ELR (cell line): ENCODE measurements around the gene CLEC4G.
"Not testable (repeated sequence)": the region's sequence is repeated elsewhere in the genome, so short reads cannot be mapped to it uniquely, and the experiment has no call there.

Experiments
- DNase-seq: peaks from one replicate; pipeline ENCODE4 v3.0.0-alpha.2; 2015; ENCODE audit warnings: low read depth

CLEC4G gene

DNA sequence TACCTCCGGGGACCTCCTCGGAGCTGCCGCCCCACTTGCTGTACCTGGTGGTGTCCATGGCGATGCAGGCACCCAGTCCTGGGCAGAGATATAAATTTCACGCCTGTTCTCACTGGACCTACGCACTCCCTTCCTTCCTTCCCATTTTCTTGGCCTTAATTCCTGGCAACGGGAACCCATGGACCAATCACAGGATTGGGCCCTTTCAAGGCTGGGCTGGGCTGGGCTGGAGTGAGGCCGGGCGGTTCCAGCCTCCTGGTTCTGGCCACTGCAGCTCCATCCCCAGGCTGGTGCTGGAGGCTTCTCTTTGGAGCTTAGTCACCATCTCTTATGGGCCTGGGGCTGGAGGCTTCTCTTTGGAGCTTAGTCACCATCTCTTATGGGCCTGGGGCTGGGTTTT lies at the start of gene CLEC4G:
Gene CLEC4G (minus strand): TSS at position 66 of the 400 bp plus-strand sequence. CDS start 8 bp downstream, at position 58.
- no peak for DNase-seq

DNA sequence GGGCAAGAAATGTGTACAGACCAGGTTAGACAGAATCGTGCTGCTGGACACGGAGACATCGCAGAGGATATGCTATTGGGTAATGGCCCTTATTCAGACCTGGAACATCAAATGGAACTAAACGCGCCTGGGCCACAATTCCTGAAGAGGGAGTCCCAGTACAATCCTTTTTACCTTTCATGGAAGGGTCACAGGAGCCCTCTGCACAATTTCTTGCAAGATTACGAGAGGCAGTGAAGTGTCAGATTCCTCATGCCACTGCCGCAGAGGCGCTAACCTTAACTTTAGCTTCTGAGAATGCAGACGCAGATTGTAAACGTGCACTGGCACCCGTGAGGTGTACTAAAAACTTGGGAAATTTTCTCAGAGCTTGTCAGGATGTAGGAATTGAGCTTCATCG lies 49.2 kb upstream of the CLEC4G start:
- peak; percentile 31 for DNase-seq

DNA sequence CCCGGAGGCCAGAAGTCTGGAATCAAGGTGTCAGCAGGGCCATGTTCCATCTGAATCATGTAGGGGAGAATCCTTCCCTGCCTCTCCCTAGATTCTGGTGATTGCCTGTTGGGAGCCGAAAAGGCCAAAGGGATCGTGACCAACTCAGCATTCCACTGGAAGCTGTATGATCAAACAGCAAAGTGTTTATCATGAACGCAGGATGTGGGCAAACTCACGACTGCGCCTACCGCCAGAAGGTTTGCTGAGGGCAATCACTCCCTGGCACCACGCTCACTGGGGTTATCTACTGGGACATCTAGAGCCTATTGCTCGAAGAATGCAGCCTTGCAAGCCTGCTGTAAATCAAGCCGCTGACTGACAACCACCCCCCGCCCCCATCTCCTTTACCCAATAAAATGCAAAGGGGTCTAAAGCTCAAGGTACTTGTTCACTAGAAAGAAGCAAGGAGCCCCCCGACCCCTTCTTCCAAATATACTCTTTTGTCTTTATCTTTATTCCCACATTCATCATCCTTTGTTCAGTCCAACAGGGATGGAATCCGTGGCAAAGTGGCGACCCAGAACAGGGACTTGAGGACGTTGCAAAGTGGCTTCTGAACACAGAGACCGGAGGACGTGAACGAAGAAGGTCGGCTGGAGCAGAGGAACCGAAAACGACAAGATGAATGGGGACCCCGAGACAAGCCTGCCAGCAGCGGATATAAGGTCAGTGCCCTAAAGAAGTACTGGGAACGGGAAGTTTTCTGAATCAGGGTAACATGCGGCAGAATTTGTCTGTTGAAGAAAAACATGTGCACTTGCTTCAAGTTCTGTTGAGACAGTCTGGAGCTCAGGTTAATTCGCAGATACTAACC lies 47.9 kb upstream of the CLEC4G start:
- DNase-seq, result no peak

- no peak for DNase-seq
Observed at GRCh38 chr19:7778081-7778480, 46.2 kb upstream of the CLEC4G start.

DNA sequence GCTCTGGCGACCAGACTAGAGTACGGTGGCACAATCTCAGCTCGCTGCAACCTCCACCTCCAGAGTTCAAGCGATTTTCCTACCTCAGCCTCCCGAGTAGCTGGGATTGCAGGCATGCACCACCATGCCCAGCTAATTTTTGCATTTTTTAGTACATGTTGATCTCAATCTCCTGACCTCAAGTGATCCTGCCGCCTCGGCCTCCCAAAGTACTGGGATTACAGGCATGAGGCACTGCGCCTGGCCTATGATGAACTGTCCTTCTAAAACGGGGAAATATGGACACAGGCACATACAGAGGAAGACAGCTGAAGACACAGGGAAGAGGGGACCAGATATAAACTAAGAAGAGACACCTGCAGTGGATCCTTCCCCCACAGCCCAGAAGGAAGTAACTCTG lies 43.9 kb upstream of the CLEC4G start:
- no peak for DNase-seq

- no peak for DNase-seq
Observed at GRCh38 chr19:7773841-7774240, 41.9 kb upstream of the CLEC4G start.

DNA sequence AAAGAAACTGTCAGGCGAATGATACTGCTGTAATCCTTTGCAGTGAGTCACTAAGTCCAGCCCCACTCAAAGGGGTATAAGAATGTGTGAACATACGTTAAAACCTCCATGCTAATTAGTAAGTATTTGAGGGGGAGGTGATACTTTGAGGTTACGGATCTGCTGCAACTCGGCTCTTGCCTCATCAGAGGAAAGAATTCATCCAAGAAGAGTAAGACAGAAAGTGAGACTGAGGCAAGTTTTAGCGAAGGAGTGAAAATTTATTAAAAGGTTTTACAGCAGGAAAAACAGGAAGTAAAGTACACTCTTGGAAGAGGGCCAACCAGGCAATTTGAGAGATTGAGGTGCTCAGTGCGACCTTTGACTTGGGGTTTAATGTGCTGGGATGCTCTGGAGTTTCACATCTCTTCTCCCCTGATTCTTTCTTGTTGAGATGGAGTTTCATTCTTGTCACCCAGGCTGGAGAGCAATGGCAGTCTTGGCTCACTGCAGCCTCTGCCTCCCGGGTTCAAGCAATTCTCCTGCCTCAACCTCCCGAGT lies 40.9 kb upstream of the CLEC4G start:
- DNase-seq, result peak; percentile 33

DNA sequence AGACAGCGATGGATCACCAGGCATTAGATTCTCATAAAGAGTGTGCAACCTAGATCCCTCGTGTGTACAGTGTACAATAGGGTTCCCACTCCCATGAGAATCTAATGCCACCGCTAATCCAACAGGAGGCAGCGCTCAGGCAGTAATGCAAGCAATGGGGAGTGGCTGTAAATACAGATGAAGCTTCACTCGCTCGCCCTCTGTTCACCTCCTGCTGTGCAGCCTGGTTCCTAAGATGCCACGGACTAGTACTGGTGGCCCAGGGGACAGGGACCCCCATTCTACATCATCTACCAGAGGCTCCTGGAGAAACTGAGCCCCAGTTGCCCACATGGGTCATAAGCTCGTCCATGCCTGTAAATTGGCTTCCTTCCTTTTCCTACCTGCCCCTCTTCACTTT lies 39.2 kb upstream of the CLEC4G start:
- DNase-seq, result no peak

DNA sequence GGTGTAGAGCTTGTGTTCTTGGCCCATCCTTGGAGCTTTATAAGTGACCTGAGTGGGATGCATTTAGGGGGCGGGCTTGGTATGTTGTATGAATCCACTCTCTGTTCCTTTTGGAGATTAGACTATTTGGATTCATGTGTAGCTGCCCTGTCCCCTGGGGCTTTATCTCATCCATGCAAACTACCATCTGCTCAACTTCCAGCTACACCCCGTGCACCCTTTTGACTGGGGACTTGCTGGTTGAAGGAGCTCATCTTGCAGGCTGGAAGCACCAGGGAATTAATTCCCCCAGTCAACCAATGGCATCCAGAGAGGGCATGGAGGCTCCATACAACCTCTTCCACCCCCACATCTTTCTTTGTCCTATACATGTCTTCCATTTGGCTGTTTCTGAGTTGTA lies 37.3 kb upstream of the CLEC4G start:
- no peak for DNase-seq

GRCh38 chr19:7767487-7767886 lies 35.6 kb upstream of the CLEC4G start:
- no peak for DNase-seq

DNA sequence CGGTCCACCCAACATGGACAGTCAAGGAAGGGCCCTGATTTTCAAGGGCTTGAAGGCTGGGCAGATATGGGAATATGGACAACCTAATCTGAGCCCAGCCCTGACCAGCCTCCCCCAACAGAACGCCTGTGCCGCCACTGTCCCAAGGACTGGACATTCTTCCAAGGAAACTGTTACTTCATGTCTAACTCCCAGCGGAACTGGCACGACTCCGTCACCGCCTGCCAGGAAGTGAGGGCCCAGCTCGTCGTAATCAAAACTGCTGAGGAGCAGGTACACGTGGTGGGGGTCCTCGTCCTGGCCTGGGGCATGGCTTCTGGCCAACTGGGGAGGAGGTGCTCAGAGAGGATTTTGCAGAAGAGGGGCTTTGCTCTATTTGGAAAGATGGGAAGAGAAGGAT lies 34.6 kb upstream of the CLEC4G start:
- DNase-seq, result no peak

DNA sequence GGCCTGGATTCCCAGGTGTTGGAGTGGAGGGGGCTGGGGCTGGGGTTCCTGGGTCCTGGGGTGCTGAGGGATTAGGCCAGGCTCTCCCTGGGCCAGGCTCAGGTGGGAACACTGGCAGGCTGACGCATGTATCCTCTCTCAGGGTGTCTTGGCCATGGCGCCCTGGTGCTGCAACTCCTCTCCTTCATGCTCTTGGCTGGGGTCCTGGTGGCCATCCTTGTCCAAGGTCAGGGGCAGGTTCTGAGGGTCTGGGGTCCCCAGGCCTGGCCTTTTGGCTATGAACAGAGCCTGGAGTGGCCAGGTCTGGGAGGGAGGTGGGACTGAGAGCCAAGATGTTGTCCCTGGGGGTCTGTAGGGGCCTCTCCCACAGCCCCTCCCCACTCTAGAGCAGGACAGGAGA lies 33.1 kb upstream of the CLEC4G start:
- not testable (repeated sequence) for DNase-seq

DNA sequence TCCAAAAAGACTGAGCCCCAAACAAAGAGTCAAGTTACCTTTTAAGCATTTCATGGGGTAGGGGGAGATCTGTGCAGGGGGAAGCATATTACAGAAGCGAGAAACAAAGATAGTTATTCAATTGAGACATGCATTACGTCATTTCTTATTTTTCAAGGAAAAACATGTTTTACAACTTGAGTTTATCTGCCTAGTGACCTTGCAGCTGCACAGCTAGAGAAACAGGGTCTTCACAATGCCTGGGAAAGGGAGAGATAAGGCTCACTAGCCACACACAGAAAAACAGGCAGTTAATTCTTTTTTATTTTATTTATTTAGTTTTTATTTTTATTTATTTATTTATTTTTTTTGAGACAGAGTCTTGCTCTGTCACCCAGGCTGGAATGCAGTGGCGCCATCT lies 32.2 kb upstream of the CLEC4G start:
- not testable (repeated sequence) for DNase-seq

- no peak for DNase-seq
Observed at GRCh38 chr19:7763696-7764095, 31.8 kb upstream of the CLEC4G start.

GRCh38 chr19:7762719-7763293 lies 30.9 kb upstream of the CLEC4G start, which contains the start of gene CLEC4M:
CLEC4M (plus strand) TSS chr19:7763243; CDS start chr19:7763267, 24 bp downstream.
- DNase-seq, result no peak

DNA sequence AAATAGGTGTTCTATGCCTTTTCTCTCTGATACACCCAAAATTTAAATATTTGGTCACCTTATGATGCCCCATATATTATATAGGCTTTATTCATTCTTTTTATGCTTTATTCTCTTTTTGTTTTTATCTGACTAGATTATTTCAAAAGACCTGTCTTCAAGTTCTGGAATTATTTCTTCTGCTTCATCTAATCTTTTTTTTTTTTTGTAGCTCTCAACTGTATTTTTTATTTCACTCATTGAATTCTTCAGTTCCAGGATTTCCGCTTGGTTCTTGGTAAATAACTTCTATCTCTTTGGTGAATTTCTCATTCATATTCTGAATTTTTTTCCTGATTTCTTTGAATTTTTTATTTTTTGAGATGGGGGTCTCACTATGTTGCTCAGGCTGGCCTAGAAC lies 27.2 kb upstream of the CLEC4G start:
- DNase-seq, result no peak

GRCh38 chr19:7757358-7757757 lies 25.4 kb upstream of the CLEC4G start:
- DNase-seq, result no peak

- no peak for DNase-seq
Observed at GRCh38 chr19:7756258-7756657, 24.3 kb upstream of the CLEC4G start.

DNA sequence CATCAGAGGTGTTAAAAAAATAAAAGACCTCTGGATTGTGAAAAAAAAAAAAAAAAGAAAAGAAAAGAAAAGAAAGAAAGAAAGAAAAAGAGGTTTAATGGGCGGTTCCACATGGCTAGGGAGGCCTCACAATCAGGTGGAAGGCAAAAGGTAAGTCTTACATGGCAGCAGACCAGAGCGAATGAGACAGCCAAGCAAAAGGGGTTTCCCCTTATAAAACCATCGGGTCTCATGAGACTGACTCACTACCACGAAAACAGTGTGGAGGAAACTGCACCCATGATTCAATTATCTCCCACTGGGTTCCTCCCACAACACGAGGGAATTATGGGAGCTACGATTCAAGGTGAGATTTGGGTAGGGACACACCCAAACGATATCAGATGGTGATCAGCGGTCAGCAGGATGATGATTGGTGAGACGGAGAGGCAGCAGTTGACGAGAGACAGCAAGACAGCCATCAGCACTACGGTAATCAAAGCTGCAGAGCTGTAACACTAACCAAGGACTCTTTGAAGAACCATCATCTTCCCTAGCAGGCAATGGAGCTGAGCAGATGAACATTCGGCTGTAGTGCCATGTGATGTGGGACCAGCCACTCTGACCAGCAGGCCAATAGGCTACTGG lies 19.4 kb upstream of the CLEC4G start:
- DNase-seq, result peak; percentile 39

DNA sequence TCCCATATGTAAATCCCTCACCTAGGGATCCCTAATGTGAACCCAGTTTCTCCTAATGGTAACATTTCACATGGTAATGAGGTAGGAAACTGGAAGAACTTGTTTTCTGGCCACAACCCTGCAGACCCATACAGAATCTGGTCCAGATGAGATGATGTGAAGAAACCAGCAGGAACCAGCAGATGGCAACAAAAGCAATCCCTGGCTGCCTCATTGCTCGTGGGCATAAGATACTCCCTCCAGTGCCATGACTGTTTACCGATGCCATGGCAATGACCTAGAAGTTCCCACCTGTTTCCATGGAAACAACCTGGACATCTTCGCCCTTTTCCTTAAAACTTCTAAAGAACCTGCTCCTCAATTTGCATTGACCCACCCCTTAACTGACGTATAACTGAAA lies 16.8 kb upstream of the CLEC4G start:
- peak; percentile 59 for DNase-seq

GRCh38 chr19:7748171-7748570 lies 16.3 kb upstream of the CLEC4G start:
- DNase-seq, result no peak

GRCh38 chr19:7746903-7747884 lies 15.3 kb upstream of the CLEC4G start, which contains the start of gene CD209:
CD209 (minus strand) TSS chr19:7747534; CDS start chr19:7747511, 23 bp downstream.
- no peak for DNase-seq
